Endothelial cell (in vitro differentiated cells): ENCODE results near the gene IDH3G. TPM values are rescaled to one million over a fixed set of nuclear protein-coding genes. Genes with fewer than 3 reads are reported as not detected.

Experiments
- DNase-seq: peaks from one replicate; pipeline ENCODE4 v3.0.0; 2021; ENCODE audit warnings: low spot score
- H3K27ac Mint-ChIP-seq: one replicate; pipeline ENCODE4 v1.8.0; 2021; ENCODE audit warnings: mixed read lengths, inconsistent platforms; ENCODE audit not compliant: unreplicated experiment
- H3K27me3 Mint-ChIP-seq: one replicate; pipeline ENCODE4 v1.8.0; 2021; ENCODE audit warnings: mild to moderate bottlenecking, moderate library complexity, mixed read lengths, inconsistent platforms; ENCODE audit not compliant: unreplicated experiment
- H3K36me3 Mint-ChIP-seq: one replicate; pipeline ENCODE4 v1.8.0; 2021; ENCODE audit warnings: mild to moderate bottlenecking, low read depth, mixed read lengths, inconsistent platforms; ENCODE audit not compliant: unreplicated experiment
- H3K4me1 Mint-ChIP-seq: one replicate; pipeline ENCODE4 v1.8.0; 2021; ENCODE audit warnings: mild to moderate bottlenecking, mixed read lengths, inconsistent platforms; ENCODE audit not compliant: unreplicated experiment
- H3K4me3 Mint-ChIP-seq: one replicate; pipeline ENCODE4 v1.8.0; 2021; ENCODE audit warnings: mild to moderate bottlenecking, mixed read lengths, inconsistent platforms; ENCODE audit not compliant: unreplicated experiment
- H3K9me3 Mint-ChIP-seq: one replicate; pipeline ENCODE4 v1.8.0; 2021; ENCODE audit warnings: mixed read lengths, inconsistent platforms; ENCODE audit not compliant: unreplicated experiment
- total RNA-seq: library from RNA; stranded (reverse); fragmentation: NEBNext Ultra II Directional; extraction: Animal tissue kit (Norgen Biotek cat#: 25700); gene quantifications from one replicate; pipeline ENCODE4 v1.2.1, GENCODE V29; 2021; ENCODE audit not compliant: unreplicated experiment
- TF ChIP-seq, protein P1 (sequence below): fragments of 200-600 bp; sonication (generic); IDR thresholded peaks from one replicate; pipeline ENCODE4 v1.5.0; 2021; ENCODE audit warnings: antibody characterized with exemption; ENCODE audit not compliant: unreplicated experiment

The IDH3G gene
- total RNA-seq, 1 donor from 2014 or later: 43.3 TPM

DNA sequence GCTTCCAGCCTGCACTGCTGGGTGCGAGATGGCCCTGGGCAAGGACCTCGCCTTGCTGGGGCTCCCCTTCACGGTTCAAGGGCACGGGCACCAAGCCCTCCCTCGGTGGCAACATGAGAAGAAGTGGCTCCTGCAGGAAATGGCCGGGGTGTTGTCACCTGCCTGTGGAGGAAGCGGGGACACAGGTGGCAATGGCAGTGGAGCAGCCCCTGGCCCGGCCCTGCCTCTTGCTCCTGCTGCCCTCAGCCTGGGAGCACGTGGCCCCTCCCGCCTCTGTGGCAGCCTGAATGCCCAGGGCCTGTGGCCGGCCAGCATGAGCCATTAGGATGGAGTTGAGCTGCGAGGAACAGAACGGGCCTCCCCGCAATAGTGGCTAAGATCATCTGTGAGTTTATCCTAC is 52.7 kb downstream of the IDH3G start:
- TF ChIP-seq, protein P1, sequence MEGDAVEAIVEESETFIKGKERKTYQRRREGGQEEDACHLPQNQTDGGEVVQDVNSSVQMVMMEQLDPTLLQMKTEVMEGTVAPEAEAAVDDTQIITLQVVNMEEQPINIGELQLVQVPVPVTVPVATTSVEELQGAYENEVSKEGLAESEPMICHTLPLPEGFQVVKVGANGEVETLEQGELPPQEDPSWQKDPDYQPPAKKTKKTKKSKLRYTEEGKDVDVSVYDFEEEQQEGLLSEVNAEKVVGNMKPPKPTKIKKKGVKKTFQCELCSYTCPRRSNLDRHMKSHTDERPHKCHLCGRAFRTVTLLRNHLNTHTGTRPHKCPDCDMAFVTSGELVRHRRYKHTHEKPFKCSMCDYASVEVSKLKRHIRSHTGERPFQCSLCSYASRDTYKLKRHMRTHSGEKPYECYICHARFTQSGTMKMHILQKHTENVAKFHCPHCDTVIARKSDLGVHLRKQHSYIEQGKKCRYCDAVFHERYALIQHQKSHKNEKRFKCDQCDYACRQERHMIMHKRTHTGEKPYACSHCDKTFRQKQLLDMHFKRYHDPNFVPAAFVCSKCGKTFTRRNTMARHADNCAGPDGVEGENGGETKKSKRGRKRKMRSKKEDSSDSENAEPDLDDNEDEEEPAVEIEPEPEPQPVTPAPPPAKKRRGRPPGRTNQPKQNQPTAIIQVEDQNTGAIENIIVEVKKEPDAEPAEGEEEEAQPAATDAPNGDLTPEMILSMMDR: no peak
- H3K4me1 Mint-ChIP-seq: no peaks in the 10 kb centered on the region
- H3K9me3 Mint-ChIP-seq: no peaks in the 10 kb centered on the region
- no peak overlapping the region for H3K27ac Mint-ChIP-seq
- no peak overlapping the region for H3K4me3 Mint-ChIP-seq
- peaks cover 3% of the 10 kb centered on the region for H3K36me3 Mint-ChIP-seq
- no peak for DNase-seq
- no peaks in the 10 kb centered on the region for H3K27me3 Mint-ChIP-seq

DNA sequence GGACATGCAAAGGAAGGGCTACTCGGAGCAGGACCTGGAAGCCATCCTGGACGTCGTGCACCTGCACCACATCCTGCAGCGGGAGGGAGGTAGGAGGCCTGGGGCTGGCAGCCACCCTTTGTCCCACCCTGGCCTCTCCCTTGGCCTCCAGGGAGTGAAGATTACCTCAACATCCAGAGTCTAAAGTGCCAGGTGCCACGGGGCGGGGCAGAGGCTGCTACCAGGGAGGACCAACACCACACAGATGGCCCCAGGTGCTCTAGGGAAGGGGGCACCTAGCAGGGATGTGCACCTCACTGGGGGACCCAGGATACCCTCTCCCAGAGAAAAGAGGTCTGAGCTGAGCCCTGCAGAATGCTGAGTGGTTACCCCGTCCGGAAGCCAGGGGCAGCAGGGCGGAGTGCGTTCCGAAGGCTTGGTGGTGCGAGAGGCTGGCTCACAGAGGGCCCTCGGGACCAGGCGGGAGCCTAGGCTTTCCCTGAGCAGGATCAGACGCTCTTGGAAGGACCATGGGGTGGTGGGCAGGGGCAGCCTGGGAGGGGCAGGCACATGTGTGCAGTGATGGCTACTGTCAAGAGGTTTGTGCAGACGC is 53.4 kb downstream of the IDH3G start:
- Mint-ChIP-seq H3K9me3 (no peaks in the 10 kb centered on the region), H3K27me3 (no peaks in the 10 kb centered on the region), H3K36me3 (peaks cover 4% of the 10 kb centered on the region), H3K4me1 (peaks cover under 1% of the 10 kb centered on the region), H3K4me3 (no peak overlapping the region), H3K27ac (no peak overlapping the region)
- TF ChIP-seq, protein P1: no peak
- no peak for DNase-seq

DNA sequence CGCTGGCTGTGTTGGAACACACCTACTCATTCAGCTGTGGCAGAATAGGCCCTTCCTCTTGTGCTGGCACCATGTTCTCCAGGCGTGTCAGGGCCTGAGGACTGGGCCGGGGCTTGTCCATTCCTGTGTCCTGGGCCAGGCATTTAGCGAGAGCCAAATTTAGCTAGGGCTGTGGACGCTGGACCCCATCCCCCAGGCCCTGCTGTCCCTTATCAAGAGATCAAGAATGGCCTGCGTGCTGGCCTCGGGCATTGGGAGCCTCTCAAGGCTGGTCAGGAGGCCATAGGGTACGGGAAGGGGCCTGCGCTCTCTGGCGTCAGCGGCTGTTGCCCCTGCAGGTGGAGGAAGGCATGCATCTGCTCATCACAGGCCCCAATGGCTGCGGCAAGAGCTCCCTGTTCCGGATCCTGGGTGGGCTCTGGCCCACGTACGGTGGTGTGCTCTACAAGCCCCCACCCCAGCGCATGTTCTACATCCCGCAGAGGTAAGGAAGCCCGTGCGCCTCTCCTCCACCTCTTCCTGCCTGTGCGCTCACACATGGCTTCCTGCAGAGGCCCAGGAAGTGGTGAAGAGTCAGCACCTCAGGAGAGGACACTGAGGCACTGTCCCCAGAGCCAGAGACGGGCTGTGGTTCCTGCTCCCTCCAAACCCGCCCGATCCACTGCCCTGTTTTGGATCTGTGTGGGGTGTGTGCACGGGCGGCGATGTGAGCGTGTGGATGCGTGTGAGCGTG is 54.3 kb downstream of the IDH3G start:
- Mint-ChIP-seq H3K4me1 (peaks cover 5% of the 10 kb centered on the region), H3K9me3 (no peaks in the 10 kb centered on the region), H3K36me3 (peaks cover 9% of the 10 kb centered on the region), H3K27me3 (peaks cover 2% of the 10 kb centered on the region), H3K4me3 (no peak overlapping the region), H3K27ac (no peak overlapping the region)
- TF ChIP-seq, protein P1: no peak
- DNase-seq: no peak

DNA sequence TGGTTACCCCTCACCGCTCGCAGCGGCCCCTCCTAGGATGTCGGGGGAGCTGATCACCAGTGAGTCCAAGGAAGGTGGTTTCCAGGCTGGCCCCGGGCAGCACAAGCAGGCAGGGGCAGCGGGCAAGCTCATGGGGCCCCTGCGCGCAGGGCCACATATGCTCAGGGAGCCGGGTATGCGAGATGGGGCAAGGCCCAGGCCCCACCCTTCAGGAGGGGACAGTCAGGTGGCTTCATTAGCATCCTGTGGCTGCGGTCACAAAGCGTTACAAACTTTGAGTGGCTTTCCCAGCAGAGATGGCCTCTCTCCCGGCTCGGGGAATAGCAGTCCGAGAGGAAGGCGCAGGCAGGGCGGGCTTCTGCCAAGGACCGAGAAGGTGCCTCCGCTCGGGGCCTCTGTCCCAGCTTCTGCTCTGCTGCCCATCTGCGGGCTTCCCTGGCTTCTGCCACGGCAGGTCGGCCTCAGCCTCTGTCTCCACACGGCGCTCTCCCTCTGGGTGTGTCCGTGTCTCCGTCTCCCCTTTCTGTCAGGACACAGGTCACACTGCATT is 56.0 kb downstream of the IDH3G start:
- peaks cover 2% of the 10 kb centered on the region for H3K27me3 Mint-ChIP-seq
- no peak overlapping the region for H3K4me3 Mint-ChIP-seq
- H3K9me3 Mint-ChIP-seq: no peaks in the 10 kb centered on the region
- TF ChIP-seq, protein P1: no peak
- H3K27ac Mint-ChIP-seq: no peak overlapping the region
- peaks cover 5% of the 10 kb centered on the region for H3K4me1 Mint-ChIP-seq
- H3K36me3 Mint-ChIP-seq: peaks cover 14% of the 10 kb centered on the region
- DNase-seq: no peak

DNA sequence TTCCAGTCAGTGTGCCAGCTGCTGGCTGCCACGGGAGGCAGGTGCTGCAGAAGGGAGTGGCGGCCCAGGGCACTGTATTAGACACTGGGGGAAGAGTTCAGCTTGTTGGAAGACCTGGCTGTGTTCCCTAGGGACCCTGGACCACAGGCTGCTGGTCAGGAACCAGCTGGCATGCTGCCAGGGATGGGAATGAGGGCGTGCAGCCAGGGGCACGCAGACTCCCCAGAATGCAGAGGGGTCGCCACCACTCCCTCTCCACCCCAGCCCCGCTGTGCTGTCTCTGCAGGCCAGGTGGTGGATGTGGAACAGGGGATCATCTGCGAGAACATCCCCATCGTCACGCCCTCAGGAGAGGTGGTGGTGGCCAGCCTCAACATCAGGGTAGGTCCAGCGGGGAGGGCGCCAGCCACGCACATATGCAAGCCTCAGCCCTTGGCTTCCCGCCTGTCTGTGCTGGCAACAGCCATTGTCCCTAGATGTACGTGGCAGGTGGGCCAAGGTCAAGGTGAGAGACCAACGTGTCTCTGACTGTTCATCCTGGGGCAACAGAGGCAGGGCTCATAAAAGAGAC is 57.2 kb downstream of the IDH3G start:
- TF ChIP-seq, protein P1: no peak
- no peak for DNase-seq
- Mint-ChIP-seq H3K36me3 (peaks cover 15% of the 10 kb centered on the region), H3K27me3 (peaks cover 2% of the 10 kb centered on the region), H3K27ac (no peak overlapping the region), H3K4me1 (peaks cover 5% of the 10 kb centered on the region), H3K4me3 (no peak overlapping the region), H3K9me3 (no peaks in the 10 kb centered on the region)
